ENCODE results near the gene DHX34. TPM values are rescaled to one million over a fixed set of nuclear protein-coding genes. Genes with fewer than 3 reads are reported as not detected.

Gene DHX34
- total and polyA plus RNA-seq, 7 donors, result 7.5 to 30.6 (median 10.0) TPM

DNA sequence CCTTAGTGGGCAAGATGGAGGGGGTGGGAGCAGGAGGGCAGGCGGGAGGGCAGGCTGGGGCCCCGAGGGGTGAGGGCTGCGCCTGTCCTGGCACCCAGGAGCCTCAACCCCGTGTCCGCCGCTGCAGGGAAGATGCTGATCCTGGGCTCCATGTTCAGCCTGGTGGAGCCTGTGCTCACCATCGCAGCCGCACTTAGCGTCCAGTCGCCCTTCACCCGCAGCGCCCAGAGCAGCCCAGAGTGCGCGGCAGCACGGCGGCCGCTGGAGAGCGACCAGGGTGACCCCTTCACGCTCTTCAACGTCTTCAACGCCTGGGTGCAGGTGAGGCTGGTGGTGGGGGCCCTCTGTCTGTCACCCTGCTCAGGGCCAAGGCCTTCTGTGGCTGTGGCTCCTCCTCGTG is 23.5 kb downstream of the DHX34 start:
- H3K4me3 ChIP-seq, result no peak overlapping the region
- DNase-seq (no peak), ATAC-seq (no peak)
- TF ChIP-seq, protein P1, sequence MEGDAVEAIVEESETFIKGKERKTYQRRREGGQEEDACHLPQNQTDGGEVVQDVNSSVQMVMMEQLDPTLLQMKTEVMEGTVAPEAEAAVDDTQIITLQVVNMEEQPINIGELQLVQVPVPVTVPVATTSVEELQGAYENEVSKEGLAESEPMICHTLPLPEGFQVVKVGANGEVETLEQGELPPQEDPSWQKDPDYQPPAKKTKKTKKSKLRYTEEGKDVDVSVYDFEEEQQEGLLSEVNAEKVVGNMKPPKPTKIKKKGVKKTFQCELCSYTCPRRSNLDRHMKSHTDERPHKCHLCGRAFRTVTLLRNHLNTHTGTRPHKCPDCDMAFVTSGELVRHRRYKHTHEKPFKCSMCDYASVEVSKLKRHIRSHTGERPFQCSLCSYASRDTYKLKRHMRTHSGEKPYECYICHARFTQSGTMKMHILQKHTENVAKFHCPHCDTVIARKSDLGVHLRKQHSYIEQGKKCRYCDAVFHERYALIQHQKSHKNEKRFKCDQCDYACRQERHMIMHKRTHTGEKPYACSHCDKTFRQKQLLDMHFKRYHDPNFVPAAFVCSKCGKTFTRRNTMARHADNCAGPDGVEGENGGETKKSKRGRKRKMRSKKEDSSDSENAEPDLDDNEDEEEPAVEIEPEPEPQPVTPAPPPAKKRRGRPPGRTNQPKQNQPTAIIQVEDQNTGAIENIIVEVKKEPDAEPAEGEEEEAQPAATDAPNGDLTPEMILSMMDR (IDR thresholded peaks at IDR 0.05), result no peak
- intact Hi-C loops (cut with DNase I), result no loop called here
- no peak overlapping the region for H3K27ac ChIP-seq
- H3K36me3 ChIP-seq (ENCODE audit: insufficient read depth in 1 of 2, low read depth in 1 of 2), result peaks cover 14 to 93% of the 10 kb centered on the region in 2 donors
- H3K4me1 ChIP-seq, result no peaks in the 10 kb centered on the region
- WGBS, 3 donors, result 95 to 96% (median 95%) methylated on average over 21 to 22 of the region's 22 CpGs
- no peaks in the 10 kb centered on the region for H3K9me3 ChIP-seq
- H3K27me3 ChIP-seq (ENCODE audit: insufficient read depth in 3 of 3, low read length in 2 of 3), result no peaks in the 10 kb centered on the region

DNA sequence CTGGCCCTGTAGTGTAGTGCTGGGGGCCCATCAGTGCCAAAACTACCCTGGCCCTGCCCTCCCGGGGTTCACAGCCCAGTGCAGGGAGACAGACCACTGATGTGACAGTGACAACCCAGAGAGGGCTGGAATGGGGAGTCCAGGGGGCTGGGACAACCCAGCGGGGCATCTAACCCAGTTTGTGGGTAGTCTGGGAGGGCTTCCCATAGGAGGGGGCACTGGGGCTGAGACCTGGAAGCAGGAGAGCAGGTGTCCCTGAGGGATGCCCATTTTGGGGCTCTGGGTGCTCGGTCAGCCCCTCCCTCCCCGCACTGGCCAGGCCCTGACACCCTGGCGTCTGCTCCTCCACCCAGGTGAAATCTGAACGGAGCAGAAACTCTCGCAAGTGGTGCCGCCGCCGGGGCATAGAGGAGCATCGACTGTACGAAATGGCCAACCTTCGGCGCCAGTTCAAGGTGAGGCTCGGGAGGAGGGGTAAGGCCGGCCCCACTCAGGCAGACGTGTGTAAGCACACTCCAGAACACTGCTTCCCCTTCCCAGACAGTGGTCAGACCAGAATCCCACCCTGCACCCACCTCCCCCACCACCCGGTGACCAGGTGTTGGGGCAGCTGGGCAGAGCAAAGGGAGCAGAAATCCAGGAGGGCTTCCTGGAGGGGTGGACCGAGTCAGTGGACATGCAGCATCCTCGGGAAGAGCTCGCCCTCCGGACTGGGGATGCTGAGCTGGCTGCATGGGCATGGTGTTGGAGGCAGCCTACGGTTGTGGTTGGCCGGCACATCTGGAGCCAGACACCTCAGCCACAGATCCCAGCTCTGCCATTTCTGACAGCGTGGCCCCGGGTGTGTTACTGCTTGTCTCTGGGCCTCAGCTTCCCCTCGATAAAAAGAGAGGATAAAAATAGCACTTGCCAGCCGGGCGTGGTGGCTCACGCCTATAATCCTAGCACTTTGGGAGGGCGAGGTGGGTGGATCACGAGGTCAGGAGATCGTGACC is 24.4 kb downstream of the DHX34 start:
- WGBS, 3 donors, result 91 to 93% (median 92%) methylated on average over 33 of the region's 33 CpGs
- Histone ChIP-seq H3K27ac (no peak overlapping the region), H3K27me3 (ENCODE audit: insufficient read depth in 3 of 3, low read length in 2 of 3) (no peaks in the 10 kb centered on the region), H3K9me3 (no peaks in the 10 kb centered on the region), H3K36me3 (ENCODE audit: insufficient read depth in 1 of 2, low read depth in 1 of 2) (peaks cover 14 to 92% of the 10 kb centered on the region in 2 donors), H3K4me1 (no peaks in the 10 kb centered on the region), H3K4me3 (no peak overlapping the region)
- DNase-seq (no peak), ATAC-seq (no peak)
- intact Hi-C loops (cut with DNase I), result no loop called here
- TF ChIP-seq, protein P1 (IDR thresholded peaks at IDR 0.05), result no peak

DNA sequence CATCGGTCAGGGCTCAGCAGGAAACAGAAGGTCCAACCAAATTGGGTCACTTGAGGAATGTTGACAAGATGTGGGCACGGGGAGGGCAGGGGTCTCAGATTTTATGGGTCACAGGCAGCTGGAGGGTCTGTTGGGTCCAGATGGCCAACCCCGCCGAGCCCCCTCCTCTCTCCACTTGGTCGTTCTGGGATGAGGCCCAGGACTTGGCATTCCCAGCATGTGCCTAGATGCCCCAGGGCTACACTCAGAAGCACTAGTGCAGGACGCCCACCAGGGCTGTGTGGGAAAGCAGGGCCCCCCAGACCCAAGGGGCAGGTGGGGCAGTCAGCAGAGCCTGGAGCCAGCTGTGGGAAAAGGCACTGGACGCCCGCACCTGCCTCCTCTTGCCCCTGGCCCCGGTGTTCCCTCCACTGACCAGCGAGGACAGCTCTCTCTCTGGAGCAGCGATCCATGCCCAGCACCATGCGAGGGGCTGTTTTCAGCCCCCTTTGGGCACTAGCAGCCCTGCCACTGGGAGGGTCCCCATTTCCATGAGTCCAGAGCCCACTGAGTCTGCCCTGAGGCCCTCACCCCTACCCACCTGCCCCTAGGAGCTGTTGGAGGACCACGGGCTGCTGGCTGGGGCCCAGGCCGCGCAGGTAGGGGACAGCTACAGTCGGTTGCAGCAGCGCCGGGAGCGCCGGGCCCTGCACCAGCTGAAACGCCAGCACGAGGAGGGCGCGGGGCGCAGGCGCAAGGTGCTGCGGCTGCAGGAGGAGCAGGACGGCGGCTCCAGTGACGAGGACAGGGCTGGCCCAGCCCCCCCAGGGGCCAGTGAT is 26.0 kb downstream of the DHX34 start:
- ATAC-seq (no peak), DNase-seq (no peak)
- intact Hi-C loops (cut with DNase I), result no loop called here
- Histone ChIP-seq H3K27ac (no peak overlapping the region), H3K36me3 (ENCODE audit: insufficient read depth in 1 of 2, low read depth in 1 of 2) (peaks cover 14 to 82% of the 10 kb centered on the region in 2 donors), H3K4me3 (no peak overlapping the region), H3K27me3 (ENCODE audit: insufficient read depth in 3 of 3, low read length in 2 of 3) (no peaks in the 10 kb centered on the region), H3K9me3 (no peaks in the 10 kb centered on the region), H3K4me1 (peaks cover 8% of the 10 kb centered on the region)
- TF ChIP-seq, protein P1 (IDR thresholded peaks at IDR 0.05), result no peak
- 93 to 95% (median 95%) methylated on average over 23 to 30 of the region's 30 CpGs for WGBS, 3 donors

DNA sequence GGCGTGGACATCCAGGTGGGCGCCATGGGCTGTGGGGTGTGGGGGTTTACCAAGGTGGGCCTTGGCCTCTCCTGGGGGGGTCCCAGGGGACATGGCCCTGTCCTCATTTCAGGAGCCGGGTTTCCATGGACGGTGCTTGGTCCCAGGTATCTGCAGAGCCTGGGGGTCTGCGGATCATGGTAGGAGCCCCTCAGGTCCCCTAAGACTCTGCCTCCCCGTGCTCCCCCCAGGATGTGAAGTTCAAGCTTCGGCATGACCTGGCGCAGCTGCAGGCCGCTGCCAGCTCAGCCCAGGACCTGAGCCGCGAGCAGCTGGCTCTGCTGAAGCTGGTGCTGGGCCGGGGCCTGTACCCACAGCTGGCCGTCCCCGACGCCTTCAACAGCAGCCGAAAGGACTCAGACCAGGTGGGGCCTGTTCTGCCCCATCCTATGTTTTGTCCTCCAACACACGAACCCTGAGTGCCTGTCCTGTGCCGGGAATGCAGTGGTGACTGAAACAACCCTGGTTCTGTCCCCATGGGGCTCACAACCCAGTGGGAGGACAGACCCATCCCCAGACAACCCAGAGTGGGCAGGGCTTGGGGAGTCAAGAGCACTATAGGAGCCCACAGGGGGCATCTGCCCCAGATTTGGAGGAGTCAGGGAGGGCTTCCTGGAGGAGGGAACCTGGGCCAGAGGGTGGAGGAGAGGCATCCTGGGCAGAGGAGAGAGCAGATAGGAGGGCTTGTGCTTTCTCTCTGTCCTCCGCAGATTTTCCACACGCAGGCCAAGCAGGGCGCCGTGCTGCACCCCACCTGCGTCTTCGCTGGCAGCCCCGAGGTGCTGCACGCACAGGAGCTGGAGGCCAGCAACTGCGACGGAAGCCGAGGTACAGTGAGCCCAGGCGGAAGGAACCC is 26.8 kb downstream of the DHX34 start:
- H3K27ac ChIP-seq, result no peak overlapping the region
- ATAC-seq (no peak), DNase-seq (no peak)
- intact Hi-C loops (cut with DNase I), result no loop called here
- peaks cover 14 to 81% of the 10 kb centered on the region in 2 donors for H3K36me3 ChIP-seq (ENCODE audit: insufficient read depth in 1 of 2, low read depth in 1 of 2)
- H3K4me3 ChIP-seq, result no peak overlapping the region
- TF ChIP-seq, protein P1 (IDR thresholded peaks at IDR 0.05), result no peak
- H3K4me1 ChIP-seq, result peaks cover 8% of the 10 kb centered on the region
- no peaks in the 10 kb centered on the region for H3K27me3 ChIP-seq (ENCODE audit: insufficient read depth in 3 of 3, low read length in 2 of 3)
- no peaks in the 10 kb centered on the region for H3K9me3 ChIP-seq
- WGBS, 3 donors, result 93 to 96% (median 95%) methylated on average over 27 to 30 of the region's 30 CpGs
